T-helper 22 cell (primary cell): ENCODE data around the gene CASQ2.
"Not testable (repeated sequence)": the region's sequence is repeated elsewhere in the genome, so short reads cannot be mapped to it uniquely, and the experiment has no call there.

Source experiments
- DNase-seq: peaks from one replicate; pipeline ENCODE4 v3.0.0-alpha.2; 2020; ENCODE audit warnings: low read depth

CASQ2 gene

GRCh38 chr1:115780655-115781054, 12.1 kb upstream of the CASQ2 start:
- not testable (repeated sequence) for DNase-seq

DNA sequence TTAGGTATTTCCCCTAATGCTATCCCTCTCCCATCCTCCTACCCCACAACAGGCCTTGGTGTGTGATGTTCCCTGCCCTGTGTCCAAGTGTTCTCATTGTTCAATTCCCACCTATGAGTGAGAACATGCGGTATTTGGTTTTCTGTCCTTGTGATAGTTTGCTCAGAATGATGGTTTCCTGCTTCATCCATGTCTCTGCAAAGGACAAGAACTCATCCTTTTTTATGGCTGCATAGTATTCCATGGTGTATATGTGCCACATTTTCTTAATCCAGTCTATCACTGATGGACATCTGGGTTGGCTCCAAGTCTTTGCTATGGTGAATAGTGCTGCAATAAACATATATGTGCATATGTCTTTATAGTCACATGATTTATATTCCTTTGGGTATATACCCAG, 10.6 kb upstream of the CASQ2 start:
- not testable (repeated sequence) for DNase-seq

DNA sequence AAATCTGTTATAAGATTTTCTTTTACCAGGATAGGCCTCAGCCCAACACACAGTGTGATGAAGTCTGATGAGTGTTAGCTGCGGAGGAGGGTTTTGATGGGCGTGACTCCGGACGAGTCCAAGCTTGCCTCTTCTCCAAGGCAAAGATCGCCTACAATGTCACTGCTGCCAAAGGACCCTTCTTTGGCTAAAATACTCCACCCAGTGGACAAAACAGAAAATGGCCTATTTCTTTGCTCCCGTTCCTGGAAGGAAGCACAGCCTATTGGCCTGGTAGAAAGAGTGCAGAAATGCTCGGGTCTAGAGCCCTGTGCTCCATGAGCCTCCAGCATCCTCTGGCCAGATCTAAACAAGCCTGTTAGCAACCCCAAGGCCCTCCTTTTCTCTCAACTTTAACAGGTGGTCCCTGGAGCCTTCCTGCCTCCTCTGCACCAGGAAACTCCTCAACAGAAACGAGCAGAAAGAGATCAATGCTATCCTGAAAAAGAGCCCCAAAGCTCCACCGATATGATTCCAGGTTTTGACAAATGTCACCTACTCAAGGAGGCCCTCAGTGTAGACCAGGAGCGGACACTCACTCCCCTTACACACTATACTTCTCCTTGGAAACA, 3.4 kb upstream of the CASQ2 start:
- DNase-seq: no peak

GRCh38 chr1:115771094-115771846, 2.8 kb upstream of the CASQ2 start:
- DNase-seq: no peak

GRCh38 chr1:115767403-115767802, 1.1 kb downstream of the CASQ2 start:
- no peak for DNase-seq

DNA sequence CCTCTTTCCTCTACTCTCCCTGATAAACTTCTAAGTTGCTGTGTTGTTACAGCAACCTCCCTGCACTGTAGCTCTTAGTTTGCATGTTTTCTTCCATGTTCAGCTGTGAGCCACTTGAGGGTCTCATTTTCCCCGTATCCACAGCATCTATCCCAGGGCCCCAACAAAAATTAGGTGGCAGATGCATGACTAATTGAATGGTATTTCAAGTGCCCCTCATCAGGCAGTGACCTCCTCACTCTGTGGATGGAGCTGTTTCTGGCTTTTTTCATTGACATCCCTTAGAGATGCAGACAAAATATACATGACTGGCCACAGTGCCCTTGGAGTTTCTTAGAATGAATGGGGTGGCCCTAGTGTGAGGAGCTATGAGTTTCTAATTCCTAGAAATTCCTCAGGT, 3.4 kb downstream of the CASQ2 start:
- DNase-seq: no peak

GRCh38 chr1:115764541-115764940, 4.0 kb downstream of the CASQ2 start:
- DNase-seq: no peak

DNA sequence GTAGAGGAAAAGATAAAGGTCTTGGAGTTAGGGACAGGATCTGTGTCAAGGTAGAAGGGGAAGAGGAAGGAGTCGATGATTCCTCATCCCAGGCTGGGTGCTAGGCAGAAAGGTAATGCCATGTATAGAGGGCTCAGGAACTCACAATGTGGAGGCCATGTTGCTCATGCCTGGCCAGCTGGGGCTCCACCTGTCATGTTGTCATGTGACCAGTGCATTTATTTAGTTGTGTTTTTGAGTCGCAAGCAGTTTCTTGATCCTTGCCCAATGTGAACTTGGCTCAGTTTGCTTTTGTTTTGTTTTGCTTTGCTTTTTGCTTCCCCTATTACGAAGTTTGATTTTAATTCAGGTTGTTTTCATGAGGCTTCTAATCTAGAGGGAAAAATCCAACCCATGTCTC, 5.7 kb downstream of the CASQ2 start:
- no peak for DNase-seq

DNA sequence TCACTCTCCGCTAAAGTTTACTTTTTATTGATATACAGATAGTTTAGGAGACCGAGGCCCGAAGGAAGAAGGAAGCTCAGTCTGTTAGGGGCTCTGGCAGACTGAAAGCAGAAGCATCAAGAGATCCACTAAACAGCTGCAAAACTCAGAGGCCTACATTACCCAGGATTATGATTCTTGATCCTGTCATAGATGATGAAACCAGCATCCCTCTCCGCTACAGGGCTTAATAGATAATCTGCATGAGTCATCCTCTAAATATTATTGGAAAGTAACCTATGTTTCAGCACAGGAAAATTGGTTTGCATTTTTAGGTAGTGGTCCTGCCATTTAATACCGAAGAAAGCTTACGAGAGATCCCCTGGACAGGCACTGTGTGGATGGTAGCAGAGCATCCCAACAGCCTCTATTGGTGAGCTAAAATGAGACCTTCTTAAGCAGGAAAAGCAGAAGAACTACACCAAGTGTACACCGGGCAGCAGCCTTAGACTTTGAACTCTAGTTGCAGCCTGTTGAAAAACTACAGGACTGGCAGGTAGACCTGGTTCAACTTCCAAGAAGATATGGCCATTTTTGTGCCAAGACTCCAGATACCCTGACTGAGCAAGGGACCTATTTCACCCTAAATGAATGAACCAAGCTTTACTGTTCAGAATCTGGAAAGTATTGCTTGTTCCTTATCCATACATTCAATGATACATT, 6.8 kb downstream of the CASQ2 start:
- no peak for DNase-seq

DNA sequence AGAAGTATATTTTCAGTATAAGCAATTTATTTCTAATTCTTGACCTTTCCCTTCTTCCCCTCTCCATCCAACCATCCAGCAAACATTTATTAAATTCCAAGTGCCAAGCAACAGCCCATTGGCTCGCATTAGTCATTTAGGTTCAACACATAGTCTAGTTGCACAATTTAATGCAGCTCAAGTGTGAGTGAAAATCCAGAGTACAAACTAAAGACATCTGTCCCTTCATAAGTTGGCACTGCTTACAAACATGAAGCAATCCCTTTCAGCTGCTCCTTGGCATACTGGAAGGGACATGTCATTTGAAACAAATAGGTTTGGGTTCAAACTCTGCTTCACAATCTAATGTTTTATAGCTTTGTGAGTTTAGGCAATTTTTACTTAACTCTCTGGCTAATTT, 10.7 kb downstream of the CASQ2 start:
- no peak for DNase-seq

DNA sequence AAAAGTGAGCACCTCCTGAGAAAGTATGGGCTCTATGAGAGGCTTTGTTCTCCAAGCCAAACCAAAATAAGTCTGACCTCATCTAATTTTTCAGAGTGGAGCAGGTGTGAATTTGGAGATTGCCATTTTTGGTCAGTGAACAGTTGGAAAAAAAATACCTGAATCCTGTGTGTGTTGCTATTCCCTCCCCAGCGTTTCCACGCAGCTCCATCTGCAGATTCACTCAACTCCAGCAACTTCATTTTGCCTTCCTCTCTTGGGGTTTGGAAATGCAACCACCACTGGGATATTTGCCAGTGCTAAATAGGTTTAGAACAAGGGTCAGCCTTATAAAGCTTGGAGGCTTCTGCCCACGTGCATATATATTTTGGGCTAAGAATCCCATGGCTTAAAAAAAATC, 11.2 kb downstream of the CASQ2 start:
- no peak for DNase-seq

DNA sequence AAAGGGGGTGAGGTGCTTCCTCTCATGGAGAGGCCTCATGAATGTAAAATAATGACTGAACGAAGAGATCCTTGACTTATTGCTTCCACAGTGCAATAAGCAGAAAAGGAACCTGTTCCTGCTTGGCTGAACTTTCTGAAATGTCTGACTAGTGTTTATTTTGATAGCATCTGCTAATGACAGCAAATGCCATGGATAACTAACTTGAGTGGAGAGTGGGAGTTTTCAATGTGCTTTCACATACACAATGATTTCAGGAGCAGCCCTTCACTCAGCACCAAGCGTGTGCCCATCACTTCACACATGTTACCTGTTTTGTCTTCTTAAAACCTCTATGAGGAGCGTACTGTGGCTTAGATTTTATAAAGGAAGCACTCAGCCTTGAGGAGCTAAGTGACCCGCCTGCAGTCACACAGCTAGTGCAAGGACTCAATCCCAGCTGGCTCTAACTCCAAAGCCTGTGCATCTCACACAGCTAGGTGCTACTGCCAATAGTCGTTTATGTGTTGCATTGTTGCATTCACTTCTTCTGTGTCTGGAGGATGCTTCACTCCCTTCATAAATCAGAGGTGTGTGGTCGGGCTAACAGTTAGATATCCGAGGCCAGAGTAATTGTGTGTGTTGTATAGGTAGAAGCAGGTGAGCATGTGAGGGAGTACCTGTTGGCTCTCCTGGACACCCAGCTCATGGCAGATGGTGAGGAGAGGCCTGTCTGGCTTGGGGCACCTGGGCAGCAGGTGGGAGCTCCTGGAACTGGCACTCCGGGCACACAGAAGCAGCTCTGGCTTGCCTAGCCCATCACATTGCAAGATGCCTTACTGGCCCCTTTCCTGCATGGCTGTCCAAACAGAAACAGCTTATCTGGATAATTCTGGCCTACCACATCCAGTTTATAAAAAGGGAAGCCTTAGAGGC, 12.8 kb downstream of the CASQ2 start:
- DNase-seq: no peak

DNA sequence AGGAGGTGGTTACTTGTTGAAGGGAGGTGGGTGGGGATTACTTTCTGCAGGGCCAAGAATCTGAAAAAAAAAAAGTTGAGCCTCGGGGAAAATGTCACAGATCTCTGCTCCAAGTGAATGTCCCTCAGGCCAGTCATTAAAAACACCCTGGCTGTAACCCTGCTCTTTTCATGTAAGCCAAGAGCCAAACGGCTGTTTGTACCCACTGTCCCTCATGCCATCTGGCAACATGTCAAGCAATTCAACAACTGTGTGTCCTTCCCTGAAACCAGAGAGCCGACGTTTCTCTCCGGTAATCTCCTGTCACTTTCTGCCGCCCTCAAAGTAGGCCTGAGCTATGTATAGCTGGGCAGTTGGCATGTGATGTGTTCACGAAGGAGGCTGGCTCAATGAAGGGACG, 14.7 kb downstream of the CASQ2 start:
- no peak for DNase-seq

DNA sequence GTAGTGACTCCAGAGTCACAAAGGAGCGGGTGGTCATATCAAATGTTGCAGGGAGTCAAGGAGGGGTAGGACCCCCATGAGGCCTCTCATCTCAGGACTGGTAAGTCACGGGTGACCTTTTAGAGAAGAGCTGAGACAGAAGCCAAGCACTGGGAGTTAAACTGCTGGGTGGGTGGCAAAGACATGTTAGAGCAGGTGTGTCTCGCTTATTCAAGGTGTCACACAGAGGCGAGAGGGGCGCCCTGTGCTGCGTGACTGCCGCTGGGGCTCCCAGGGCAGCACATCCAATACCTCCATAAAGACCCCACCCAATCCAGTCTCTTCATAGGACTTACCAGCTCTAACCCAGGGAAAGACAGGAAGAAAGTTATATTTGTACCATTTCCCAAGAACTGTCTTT, 15.2 kb downstream of the CASQ2 start:
- no peak for DNase-seq

GRCh38 chr1:115748401-115749150, 19.9 kb downstream of the CASQ2 start:
- DNase-seq: no peak

DNA sequence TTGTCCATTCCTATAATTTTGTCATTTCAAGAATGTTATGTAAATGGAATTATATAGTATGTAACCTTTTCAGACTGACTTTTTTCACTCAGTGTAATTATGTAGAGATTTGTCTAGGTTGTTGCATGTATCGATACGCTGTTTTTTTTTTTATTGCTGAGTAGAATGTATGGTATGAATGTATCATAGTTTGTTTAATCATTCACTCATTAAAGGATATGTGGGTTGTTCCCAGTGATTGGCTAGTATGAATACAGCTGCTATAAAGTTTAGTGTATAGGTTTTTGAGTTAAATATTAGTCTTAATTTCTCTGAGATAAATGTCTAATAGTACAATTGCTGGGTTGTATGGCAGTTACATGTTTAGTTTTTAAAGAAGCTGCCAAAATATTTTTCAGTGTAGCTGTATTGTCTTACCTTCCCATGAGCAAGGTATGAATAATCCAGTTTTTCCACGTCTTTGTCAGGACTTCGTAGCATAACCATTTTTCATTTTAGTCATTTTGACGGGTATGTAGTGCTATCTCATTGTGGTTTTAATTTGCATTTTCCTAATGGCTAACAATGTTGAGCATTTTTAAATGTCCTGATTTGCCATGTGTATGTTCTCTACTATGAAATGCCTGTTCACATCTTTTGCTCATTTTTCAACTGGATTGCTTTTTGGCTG, 22.4 kb downstream of the CASQ2 start:
- no peak for DNase-seq

- DNase-seq: no peak
Measured at GRCh38 chr1:115744646-115745275, 23.8 kb downstream of the CASQ2 start.

GRCh38 chr1:115740811-115741210, 27.7 kb downstream of the CASQ2 start:
- no peak for DNase-seq

DNA sequence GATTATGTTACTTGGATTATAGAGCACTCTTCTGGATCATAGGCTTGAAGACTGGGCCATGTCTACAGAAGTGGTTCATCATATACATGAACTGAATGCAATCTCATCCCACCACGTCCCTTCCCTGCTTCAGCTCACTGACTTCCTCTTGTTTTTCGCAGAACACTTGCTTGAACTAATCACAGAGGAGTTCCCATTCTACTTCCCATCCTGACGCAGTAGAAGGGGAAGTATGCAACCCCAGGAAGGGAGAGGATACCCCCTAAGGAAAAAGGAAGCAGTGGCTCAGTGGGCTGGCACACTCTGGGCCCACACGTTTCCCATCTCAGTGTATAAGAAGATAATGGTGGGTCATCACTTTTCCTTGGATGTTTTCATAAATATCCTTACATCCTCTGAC, 36.2 kb downstream of the CASQ2 start:
- no peak for DNase-seq

DNA sequence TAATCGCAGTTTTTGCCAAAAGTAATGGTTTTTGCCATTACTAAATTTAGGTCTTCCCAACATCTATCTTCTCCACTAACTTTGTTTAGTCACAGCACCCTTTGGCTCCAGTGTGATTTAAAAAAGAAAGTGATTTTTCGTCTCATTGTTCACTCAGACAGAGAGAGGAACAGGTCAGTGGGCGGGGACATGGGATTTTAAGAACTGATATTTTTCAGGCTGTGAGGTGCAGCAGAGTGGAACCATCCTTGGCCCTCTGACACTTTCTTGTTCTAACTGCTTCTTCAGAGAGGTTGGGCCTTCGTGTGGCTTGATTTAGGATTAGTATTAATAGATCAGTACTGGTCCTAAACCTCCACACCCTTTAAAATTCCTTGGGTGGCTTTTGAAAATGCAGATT, 38.8 kb downstream of the CASQ2 start:
- DNase-seq: no peak

DNA sequence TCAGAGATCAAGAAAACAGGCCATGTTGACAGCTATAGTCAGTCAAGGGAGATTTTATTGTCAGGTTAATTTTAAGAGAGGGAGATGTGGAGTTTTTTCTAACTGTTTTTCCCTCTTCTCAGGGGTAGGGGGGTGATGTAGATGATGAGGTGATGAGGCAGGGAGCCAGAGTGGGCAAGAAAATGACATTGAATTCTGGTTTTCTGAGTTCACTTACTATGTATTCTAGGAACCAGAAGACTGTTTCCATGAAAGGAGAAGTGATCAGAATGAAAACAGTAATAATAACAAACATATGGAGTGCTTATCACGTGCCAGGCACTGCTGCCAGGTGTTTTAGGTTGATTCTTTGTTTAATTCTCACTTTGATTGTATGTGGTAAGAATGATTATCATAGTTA, 40.2 kb downstream of the CASQ2 start:
- DNase-seq: no peak
